Common myeloid progenitor, CD34-positive (primary cell): ENCODE results near the gene LPAR1.

ENCODE experiments used
- CTCF ChIA-PET: fragments of 350-600 bp; sonication (Branson Sonifier 250); formaldehyde crosslinking; loops from one replicate; lab custom pipeline; 2021; ENCODE audit warnings: antibody characterized with exemption; lab: Charles Lee
- POLR2A ChIA-PET: fragments of 350-600 bp; sonication (Branson Sonifier 250); formaldehyde crosslinking; loops from one replicate; lab custom pipeline; 2021; ENCODE audit warnings: antibody characterized with exemption; lab: Charles Lee
- DNase-seq, 3 donors: peaks; one replicate each; pipeline versions ENCODE4 v3.0.0 to v3.0.0-alpha.2; 2013
- H3K27ac ChIP-seq, 2 experiments: 1 replicate in 1 of 2; 2 replicates in 1 of 2; pipeline ENCODE4 v1.7.0; 2013; ENCODE audit warnings: inconsistent platforms in 2 of 2, low read length in 2 of 2, mild to moderate bottlenecking in 2 of 2, low read depth in 1 of 2, moderate library complexity in 1 of 2; ENCODE audit not compliant: severe bottlenecking in 2 of 2, insufficient read depth in 1 of 2, poor library complexity in 1 of 2
- H3K27me3 ChIP-seq, 5 experiments: replicated peaks in 2 of 5; 1 replicate in 3 of 5; 2 replicates in 2 of 5; pipeline versions ENCODE4 v1.6.1 to v1.7.0; 2013; ENCODE audit warnings: low read length in 4 of 5, mild to moderate bottlenecking in 2 of 5, moderate library complexity in 2 of 5, inconsistent platforms in 1 of 5; ENCODE audit not compliant: insufficient read depth in 5 of 5, control insufficient read depth in 4 of 5
- H3K36me3 ChIP-seq, 4 experiments: 1 replicate in 2 of 4; 2 replicates in 2 of 4; pipeline versions ENCODE4 v1.6.1 to v1.7.0; 2013; ENCODE audit warnings: low read length in 3 of 4, control low read depth in 1 of 4, mild to moderate bottlenecking in 1 of 4; ENCODE audit not compliant: control insufficient read depth in 4 of 4, insufficient read depth in 4 of 4
- H3K4me1 ChIP-seq, 4 experiments: 1 replicate in 3 of 4; 2 replicates in 1 of 4; pipeline versions ENCODE4 v1.6.1 to v1.7.1; 2013; ENCODE audit warnings: low read length in 3 of 4, mild to moderate bottlenecking in 3 of 4, control low read depth in 1 of 4, inconsistent platforms in 1 of 4, moderate library complexity in 1 of 4; ENCODE audit not compliant: control insufficient read depth in 4 of 4, insufficient read depth in 4 of 4; ENCODE audit errors: control extremely low read depth in 1 of 4
- H3K4me3 ChIP-seq, 7 experiments: 1 replicate in 4 of 7; 2 replicates in 3 of 7; pipeline versions ENCODE4 v1.5.1 to v1.7.0; 2013; ENCODE audit warnings: mild to moderate bottlenecking in 7 of 7, low read length in 6 of 7, moderate library complexity in 6 of 7, inconsistent platforms in 2 of 7, low read depth in 2 of 7, control low read depth in 1 of 7; ENCODE audit not compliant: insufficient read depth in 4 of 7, control insufficient read depth in 1 of 7; ENCODE audit errors: extremely low read depth in 1 of 7
- H3K9me3 ChIP-seq, 5 experiments: 1 replicate in 4 of 5; 2 replicates in 1 of 5; pipeline versions ENCODE4 v1.6.1 to v1.7.1; 2013; ENCODE audit warnings: low read length in 4 of 5, mild to moderate bottlenecking in 2 of 5, inconsistent platforms in 1 of 5, low read depth in 1 of 5, moderate library complexity in 1 of 5; ENCODE audit not compliant: control insufficient read depth in 4 of 5, insufficient read depth in 2 of 5; ENCODE audit errors: control extremely low read depth in 1 of 5
- WGBS: methylation state at CpG from one replicate; pipeline ENCODE4 v1.1.5; 2013; ENCODE audit not compliant: insufficient coverage; 5-methylcytosine and 5-hydroxymethylcytosine counted together

Gene LPAR1

GRCh38 chr9:110995420-110996340, 42.6 kb downstream of the LPAR1 start:
- no peaks in the 10 kb centered on the region for H3K36me3 ChIP-seq
- no peaks in the 10 kb centered on the region for H3K27me3 ChIP-seq
- H3K27ac ChIP-seq = no peak overlapping the region
- peak in 2 of 3 donors; percentile 53 to 62 for DNase-seq
- H3K4me3 ChIP-seq = no peak overlapping the region
- peaks cover 0 to 3% (median 2%) of the 10 kb centered on the region in 5 experiments for H3K9me3 ChIP-seq
- CTCF ChIA-PET = no interaction called here
- WGBS = 38% methylated on average over 3 of the region's 6 CpGs
- peaks cover 12 to 46% (median 19%) of the 10 kb centered on the region in 4 experiments for H3K4me1 ChIP-seq
- POLR2A ChIA-PET = no interaction called here

GRCh38 chr9:110994771-110995241, 43.5 kb downstream of the LPAR1 start:
- POLR2A ChIA-PET = no interaction called here
- WGBS = 0% methylated on average over 1 of the region's 4 CpGs
- H3K9me3 ChIP-seq = peaks cover 0 to 3% (median 2%) of the 10 kb centered on the region in 5 experiments
- no peak overlapping the region for H3K27ac ChIP-seq
- H3K27me3 ChIP-seq = no peaks in the 10 kb centered on the region
- peak overlapping the region in 1 of 7 experiments; percentile 15 for H3K4me3 ChIP-seq
- no peaks in the 10 kb centered on the region for H3K36me3 ChIP-seq
- H3K4me1 ChIP-seq = peaks cover 12 to 41% (median 18%) of the 10 kb centered on the region in 4 experiments
- peak; percentile 43 to 93 (median 90) for DNase-seq
- CTCF ChIA-PET = interaction anchor here (1.1 kb wide), 1 partner anchor 75 kb away, joined by 3 read pairs; no protein-coding TSS in a partner anchor

- DNase-seq = no peak
- ChIA-PET POLR2A (interaction anchor here (0.6 kb wide), 1 partner anchor 55 kb away, joined by 8 read pairs; no protein-coding TSS in a partner anchor), CTCF (no interaction called here)
- peaks cover 0 to 3% (median 1%) of the 10 kb centered on the region in 5 experiments for H3K9me3 ChIP-seq
- H3K36me3 ChIP-seq = no peaks in the 10 kb centered on the region
- no CpG with 5 or more reads among the region's 2 CpGs for WGBS
- no peak overlapping the region for H3K27ac ChIP-seq
- no peak overlapping the region for H3K4me3 ChIP-seq
- H3K4me1 ChIP-seq = peaks cover 6 to 21% (median 12%) of the 10 kb centered on the region in 4 experiments
- H3K27me3 ChIP-seq = no peaks in the 10 kb centered on the region
These were observed 47.8 kb downstream of the LPAR1 start for GRCh38 chr9:110990481-110990880.

- DNase-seq = no peak
- WGBS = no CpG with 5 or more reads among the region's 1 CpG
- H3K36me3 ChIP-seq = no peaks in the 10 kb centered on the region
These were observed 51.7 kb downstream of the LPAR1 start for GRCh38 chr9:110986529-110986928.

GRCh38 chr9:110984890-110985437, 53.3 kb downstream of the LPAR1 start:
- Histone ChIP-seq H3K4me3 (no peak overlapping the region), H3K9me3 (peaks cover 0 to 3% (median 1%) of the 10 kb centered on the region in 5 experiments), H3K36me3 (no peaks in the 10 kb centered on the region), H3K27ac (no peak overlapping the region), H3K4me1 (peaks cover 0 to 15% (median under 1%) of the 10 kb centered on the region in 4 experiments), H3K27me3 (no peaks in the 10 kb centered on the region)
- DNase-seq = no peak
- POLR2A ChIA-PET = interaction anchor here (0.7 kb wide), 1 partner anchor 76 kb away, joined by 4 read pairs; no protein-coding TSS in a partner anchor
- CTCF ChIA-PET = no interaction called here
- 74% methylated on average over 2 of the region's 2 CpGs for WGBS

More at GRCh38 chr9:110986529-110986928, 51.7 kb downstream of the LPAR1 start:
- no peak overlapping the region for H3K4me3 ChIP-seq
- H3K27me3 ChIP-seq = no peaks in the 10 kb centered on the region
- peaks cover 0 to 3% (median 1%) of the 10 kb centered on the region in 5 experiments for H3K9me3 ChIP-seq
- ChIA-PET POLR2A (no interaction called here), CTCF (no interaction called here)
- H3K4me1 ChIP-seq = peaks cover 0 to 11% (median under 1%) of the 10 kb centered on the region in 4 experiments
- no peak overlapping the region for H3K27ac ChIP-seq

- no peak overlapping the region for H3K27ac ChIP-seq
- WGBS = 70% methylated on average over 3 of the region's 3 CpGs
- CTCF ChIA-PET = no interaction called here
- peaks cover 0 to 29% (median 2%) of the 10 kb centered on the region in 4 experiments for H3K4me1 ChIP-seq
- no peaks in the 10 kb centered on the region for H3K9me3 ChIP-seq
- no peak overlapping the region for H3K4me3 ChIP-seq
- no peak for DNase-seq
- no peaks in the 10 kb centered on the region for H3K27me3 ChIP-seq
- H3K36me3 ChIP-seq = no peaks in the 10 kb centered on the region
- POLR2A ChIA-PET = no interaction called here
These were observed 58.0 kb downstream of the LPAR1 start for GRCh38 chr9:110980261-110980660.
